SK-N-SH treated with all-trans-retinoic acid at 6 μM for 48 hours (cell line): Measurements from ENCODE around the gene CEMIP.
A peak's percentile ranks its signal among the peaks of the same experiment; 100 is the strongest.

Experiments used
- ATAC-seq: fragments of 200-7000 bp; cut with Tn5 transposase; 3 replicates; pipeline ENCODE4 v1.9.1; 2020; ENCODE audit warnings: mild to moderate bottlenecking, moderate library complexity
- ARNTL ChIP-seq: fragments of 450-650 bp; formaldehyde crosslinking; IDR thresholded peaks from 2 replicates; pipeline ENCODE4 v1.5.0; 2020; ENCODE audit warnings: low read depth, mild to moderate bottlenecking, moderate library complexity, borderline replicate concordance
- BACH2 ChIP-seq: fragments of 250-450 bp; sonication (Bioruptor Pico); IDR thresholded peaks from 2 replicates; pipeline ENCODE4 v1.9.0; 2021; ENCODE audit warnings: mild to moderate bottlenecking, borderline replicate concordance
- CREB5 ChIP-seq: fragments of 250-450 bp; sonication (Bioruptor Pico); IDR thresholded peaks from 2 replicates; pipeline ENCODE4 v1.5.1; 2020; ENCODE audit warnings: low read depth, mild to moderate bottlenecking, moderate library complexity
- CSDC2 ChIP-seq: fragments of 250-450 bp; sonication (Bioruptor Pico); IDR thresholded peaks from 2 replicates; pipeline ENCODE4 v1.5.0; 2020; ENCODE audit warnings: mild to moderate bottlenecking, moderate library complexity
- ESRRG ChIP-seq: fragments of 250-450 bp; sonication (Bioruptor Pico); IDR thresholded peaks from 2 replicates; pipeline ENCODE4 v1.6.1; 2021; ENCODE audit warnings: mild to moderate bottlenecking
- GLIS3 ChIP-seq: fragments of 250-450 bp; sonication (Bioruptor Pico); IDR thresholded peaks from 2 replicates; pipeline ENCODE4 v1.5.0; 2020; ENCODE audit warnings: mild to moderate bottlenecking, moderate library complexity
- ISL1 ChIP-seq: fragments of 250-450 bp; sonication (Bioruptor Pico); IDR thresholded peaks from 2 replicates; pipeline ENCODE4 v2.1.2; 2022; ENCODE audit warnings: mild to moderate bottlenecking, moderate library complexity
- OSR1 ChIP-seq: fragments of 250-450 bp; sonication (Bioruptor Pico); IDR thresholded peaks from 2 replicates; pipeline ENCODE4 v1.8.0; 2022; ENCODE audit warnings: moderate library complexity, mild to moderate bottlenecking, inconsistent platforms
- PATZ1 ChIP-seq: fragments of 250-450 bp; sonication (Bioruptor Pico); IDR thresholded peaks from 2 replicates; pipeline ENCODE4 v1.8.0; 2020; ENCODE audit warnings: mild to moderate bottlenecking, moderate library complexity, borderline replicate concordance
- POU6F1 ChIP-seq: fragments of 250-450 bp; sonication (Bioruptor Pico); IDR thresholded peaks from 2 replicates; pipeline ENCODE4 v1.8.0; 2021; ENCODE audit warnings: low read depth, mild to moderate bottlenecking, moderate library complexity, borderline replicate concordance
- PPARA ChIP-seq: fragments of 250-450 bp; sonication (Bioruptor Pico); IDR thresholded peaks from 2 replicates; pipeline ENCODE4 v1.5.0; 2020; ENCODE audit warnings: mild to moderate bottlenecking, borderline replicate concordance
- RARB ChIP-seq: fragments of 250-450 bp; sonication (Bioruptor Pico); IDR thresholded peaks from 2 replicates; pipeline ENCODE4 v1.8.0; 2021; ENCODE audit warnings: mild to moderate bottlenecking, moderate library complexity
- SNAI2 ChIP-seq: fragments of 250-450 bp; sonication (Bioruptor Pico); IDR thresholded peaks from 2 replicates; pipeline ENCODE4 v1.5.0; 2020; ENCODE audit warnings: mild to moderate bottlenecking, moderate library complexity
- TCF4 ChIP-seq: fragments of 250-450 bp; sonication (Bioruptor Pico); IDR thresholded peaks from 2 replicates; pipeline ENCODE4 v1.8.0; 2021; ENCODE audit warnings: mild to moderate bottlenecking, moderate library complexity, borderline replicate concordance
- TOX ChIP-seq: fragments of 250-450 bp; sonication (Bioruptor Pico); IDR thresholded peaks from 2 replicates; pipeline ENCODE4 v1.8.0; 2021; ENCODE audit warnings: mild to moderate bottlenecking, moderate library complexity, borderline replicate concordance
- TSHZ2 ChIP-seq: fragments of 250-450 bp; sonication (Bioruptor Pico); IDR thresholded peaks from 2 replicates; pipeline ENCODE4 v1.5.0; 2020; ENCODE audit warnings: mild to moderate bottlenecking, moderate library complexity
- ZC3H10 ChIP-seq: fragments of 250-450 bp; sonication (Bioruptor Pico); IDR thresholded peaks from 2 replicates; pipeline ENCODE4 v1.5.1; 2021; ENCODE audit warnings: mild to moderate bottlenecking, moderate library complexity
- ZFP3 ChIP-seq: fragments of 250-450 bp; sonication (Bioruptor Pico); IDR thresholded peaks from 2 replicates; pipeline ENCODE4 v1.5.0; 2020; ENCODE audit warnings: mild to moderate bottlenecking, moderate library complexity
- ZFP30 ChIP-seq: fragments of 450-650 bp; formaldehyde crosslinking; IDR thresholded peaks from 2 replicates; pipeline ENCODE4 v1.5.0; 2022; ENCODE audit warnings: mild to moderate bottlenecking, moderate library complexity
- ZNF565 ChIP-seq: fragments of 450-650 bp; formaldehyde crosslinking; conservative IDR thresholded peaks from 2 replicates; pipeline ENCODE4 v1.5.0; 2020; ENCODE audit warnings: low read depth, mild to moderate bottlenecking, moderate library complexity
- ZNF70 ChIP-seq: fragments of 450-650 bp; formaldehyde crosslinking; IDR thresholded peaks from 2 replicates; pipeline ENCODE4 v1.5.0; 2020; ENCODE audit warnings: mild to moderate bottlenecking, moderate library complexity
- ZNF8 ChIP-seq: fragments of 450-650 bp; formaldehyde crosslinking; IDR thresholded peaks from 2 replicates; pipeline ENCODE4 v1.5.0; 2020; ENCODE audit warnings: mild to moderate bottlenecking, moderate library complexity

CEMIP gene

GRCh38 chr15:80773792-80774352, 5.3 kb upstream of the CEMIP start:
- TF ChIP-seq ZC3H10 (CRISPR knock-in tag): no peak
- TF ChIP-seq POU6F1 (CRISPR knock-in tag): no peak
- TF ChIP-seq SNAI2 (CRISPR knock-in tag): no peak

GRCh38 chr15:80774486-80774885, 4.7 kb upstream of the CEMIP start:
- TF ChIP-seq ZNF565 (CRISPR knock-in tag): no peak
- TF ChIP-seq ZNF8 (CRISPR knock-in tag): no peak
- ATAC-seq: no peak

More at GRCh38 chr15:80773792-80774352, 5.3 kb upstream of the CEMIP start:
- ATAC-seq: no peak

GRCh38 chr15:80775338-80775737, 3.8 kb upstream of the CEMIP start:
- no peak for TF ChIP-seq TCF4
- TF ChIP-seq ZC3H10 (CRISPR knock-in tag): no peak
- no peak for TF ChIP-seq ZNF70 (CRISPR knock-in tag)
- no peak for TF ChIP-seq RARB (CRISPR knock-in tag)
- TF ChIP-seq CSDC2 (CRISPR knock-in tag): no peak
- no peak for TF ChIP-seq GLIS3 (CRISPR knock-in tag)
- TF ChIP-seq ISL1 (CRISPR knock-in tag): no peak
- no peak for TF ChIP-seq ZNF8 (CRISPR knock-in tag)
- TF ChIP-seq ZFP30 (CRISPR knock-in tag): no peak
- no peak for TF ChIP-seq CREB5 (CRISPR knock-in tag)
- TF ChIP-seq POU6F1 (CRISPR knock-in tag): no peak
- no peak for TF ChIP-seq ZFP3 (CRISPR knock-in tag)
- TF ChIP-seq TOX (CRISPR knock-in tag): no peak
- ATAC-seq: no peak

GRCh38 chr15:80776420-80777045, 2.6 kb upstream of the CEMIP start:
- TF ChIP-seq TOX (CRISPR knock-in tag): no peak
- TF ChIP-seq BACH2 (CRISPR knock-in tag): no peak
- no peak for TF ChIP-seq SNAI2 (CRISPR knock-in tag)
- TF ChIP-seq CSDC2 (CRISPR knock-in tag): no peak
- no peak for TF ChIP-seq CREB5 (CRISPR knock-in tag)
- TF ChIP-seq ISL1 (CRISPR knock-in tag): no peak
- TF ChIP-seq PATZ1 (CRISPR knock-in tag): no peak
- TF ChIP-seq ZFP3 (CRISPR knock-in tag): no peak
- TF ChIP-seq RARB (CRISPR knock-in tag): no peak
- TF ChIP-seq ZC3H10 (CRISPR knock-in tag): no peak
- TF ChIP-seq ESRRG (CRISPR knock-in tag): no peak
- TF ChIP-seq TSHZ2 (CRISPR knock-in tag): no peak
- no peak for TF ChIP-seq GLIS3 (CRISPR knock-in tag)
- no peak for TF ChIP-seq ARNTL (CRISPR knock-in tag)
- TF ChIP-seq ZNF8 (CRISPR knock-in tag): no peak
- no peak for TF ChIP-seq ZNF565 (CRISPR knock-in tag)
- TF ChIP-seq OSR1: no peak
- TF ChIP-seq PPARA (CRISPR knock-in tag): no peak
- ATAC-seq: peak; percentile 30
